ENCODE data around the gene ZBTB8OS. TPM values are rescaled to one million over a fixed set of nuclear protein-coding genes. Genes with fewer than 3 reads are reported as not detected.
"Not testable (repeated sequence)": the region's sequence is repeated elsewhere in the genome, so short reads cannot be mapped to it uniquely, and the experiment has no call there.

ZBTB8OS gene
- polyA plus RNA-seq, 1 experiment, result 21.1 TPM

DNA sequence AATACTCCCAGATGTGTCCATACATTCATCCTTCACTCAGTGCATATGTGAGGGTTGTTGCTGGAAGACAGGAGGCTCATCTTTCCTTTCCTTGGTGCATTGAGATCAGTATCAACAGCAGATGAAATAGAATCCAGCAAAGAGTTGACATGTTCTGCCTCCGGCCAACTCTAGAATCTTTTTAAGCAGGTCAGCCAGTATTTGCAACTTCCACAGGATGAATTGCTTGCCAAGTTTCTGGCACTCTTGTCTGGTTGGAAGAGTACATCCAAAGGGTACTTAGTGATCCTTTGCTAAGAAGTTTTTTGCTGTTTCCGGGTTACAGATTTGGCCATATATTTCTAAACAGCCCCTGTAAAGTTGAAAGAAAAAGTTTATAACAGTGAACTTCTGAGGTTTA, 31.2 kb upstream of the ZBTB8OS start:
- Histone ChIP-seq H3K27me3 (ENCODE audit: control insufficient read depth, insufficient read depth, low read length) (no peaks in the 10 kb centered on the region), H3K4me3 (ENCODE audit: low read depth, low read length) (no peak overlapping the region), H3K36me3 (ENCODE audit: control insufficient read depth, insufficient read depth, low read length) (peaks cover 5% of the 10 kb centered on the region)
- no peak for DNase-seq (ENCODE audit: low read depth)
- TF ChIP-seq, protein P1, sequence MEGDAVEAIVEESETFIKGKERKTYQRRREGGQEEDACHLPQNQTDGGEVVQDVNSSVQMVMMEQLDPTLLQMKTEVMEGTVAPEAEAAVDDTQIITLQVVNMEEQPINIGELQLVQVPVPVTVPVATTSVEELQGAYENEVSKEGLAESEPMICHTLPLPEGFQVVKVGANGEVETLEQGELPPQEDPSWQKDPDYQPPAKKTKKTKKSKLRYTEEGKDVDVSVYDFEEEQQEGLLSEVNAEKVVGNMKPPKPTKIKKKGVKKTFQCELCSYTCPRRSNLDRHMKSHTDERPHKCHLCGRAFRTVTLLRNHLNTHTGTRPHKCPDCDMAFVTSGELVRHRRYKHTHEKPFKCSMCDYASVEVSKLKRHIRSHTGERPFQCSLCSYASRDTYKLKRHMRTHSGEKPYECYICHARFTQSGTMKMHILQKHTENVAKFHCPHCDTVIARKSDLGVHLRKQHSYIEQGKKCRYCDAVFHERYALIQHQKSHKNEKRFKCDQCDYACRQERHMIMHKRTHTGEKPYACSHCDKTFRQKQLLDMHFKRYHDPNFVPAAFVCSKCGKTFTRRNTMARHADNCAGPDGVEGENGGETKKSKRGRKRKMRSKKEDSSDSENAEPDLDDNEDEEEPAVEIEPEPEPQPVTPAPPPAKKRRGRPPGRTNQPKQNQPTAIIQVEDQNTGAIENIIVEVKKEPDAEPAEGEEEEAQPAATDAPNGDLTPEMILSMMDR (IDR thresholded peaks at IDR 0.05; ENCODE audit: insufficient read depth, low read depth, low read length), result no peak
- ChIA-PET CTCF (no interaction called here), POLR2A (no interaction called here)

DNA sequence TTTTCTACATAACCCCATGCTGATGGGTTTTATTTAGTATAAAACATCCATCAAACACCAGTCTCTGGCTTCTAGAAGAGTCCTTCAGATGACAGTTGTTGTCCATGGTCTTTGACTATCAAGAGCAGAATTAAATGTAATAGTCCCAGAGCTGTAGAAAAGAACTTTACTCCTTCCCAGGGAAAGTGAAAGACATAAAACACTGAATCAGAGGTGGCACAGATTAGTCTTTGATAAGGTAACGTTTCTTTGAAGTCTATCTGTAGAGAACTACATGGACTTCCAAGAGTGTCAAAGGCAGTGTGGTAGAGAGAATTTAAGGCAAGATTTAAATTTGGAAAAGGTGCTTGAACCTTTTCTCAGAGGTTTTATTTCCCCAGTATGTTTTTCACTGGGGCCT, 30.3 kb upstream of the ZBTB8OS start:
- POLR2A ChIA-PET, result no interaction called here
- H3K27me3 ChIP-seq (ENCODE audit: control insufficient read depth, insufficient read depth, low read length), result no peaks in the 10 kb centered on the region
- DNase-seq (ENCODE audit: low read depth), result no peak
- CTCF ChIA-PET, result no interaction called here
- H3K4me3 ChIP-seq (ENCODE audit: low read depth, low read length), result no peak overlapping the region
- H3K36me3 ChIP-seq (ENCODE audit: control insufficient read depth, insufficient read depth, low read length), result peaks cover 7% of the 10 kb centered on the region
- TF ChIP-seq, protein P1 (IDR thresholded peaks at IDR 0.05; ENCODE audit: insufficient read depth, low read depth, low read length), result no peak

DNA sequence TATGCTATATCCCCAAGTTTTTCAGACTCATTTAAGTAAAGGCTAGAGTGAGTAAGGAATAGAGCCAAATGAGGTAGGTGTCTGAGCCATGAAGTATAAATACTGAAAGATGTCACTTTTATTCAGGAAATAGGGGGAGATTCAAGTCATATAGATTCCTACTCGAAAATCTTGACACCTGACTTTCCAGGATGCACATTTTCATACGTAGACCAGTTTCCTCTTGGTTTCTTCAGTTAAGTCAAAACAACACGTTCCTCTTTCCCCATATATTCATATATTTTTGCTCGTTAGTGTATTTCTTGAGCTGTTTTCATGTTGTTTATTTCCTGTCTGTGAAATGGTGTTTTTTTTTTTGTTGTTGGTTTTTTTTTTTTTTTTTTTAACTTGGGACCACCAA, 29.6 kb upstream of the ZBTB8OS start:
- H3K4me3 ChIP-seq (ENCODE audit: low read depth, low read length); DNase-seq (ENCODE audit: low read depth); H3K27me3 ChIP-seq (ENCODE audit: control insufficient read depth, insufficient read depth, low read length); H3K36me3 ChIP-seq (ENCODE audit: control insufficient read depth, insufficient read depth, low read length); POLR2A ChIA-PET: not testable (repeated sequence)
- CTCF ChIA-PET, result interaction anchor here (1.5 kb wide), 1 partner anchor 27 kb away, joined by 4 read pairs; no protein-coding TSS in a partner anchor

DNA sequence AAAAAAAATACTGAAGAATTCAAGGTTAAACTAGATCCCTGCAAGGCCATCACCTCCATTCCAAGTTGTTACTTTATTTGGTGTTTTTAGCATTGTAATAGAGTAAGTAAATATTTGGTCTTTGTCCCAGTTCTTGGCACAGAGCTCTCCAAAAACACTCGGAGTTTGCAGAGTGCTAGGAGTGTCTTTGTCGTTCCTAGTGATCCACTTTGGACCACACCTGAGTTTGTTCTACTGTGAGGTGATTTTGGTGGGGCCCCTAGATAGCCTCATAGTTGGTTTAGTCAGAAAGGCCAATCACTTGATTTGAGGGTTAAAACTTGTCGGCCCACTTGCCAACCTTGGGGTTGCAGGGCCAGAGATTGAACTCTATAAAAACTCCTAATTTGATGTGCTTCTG, 26.6 kb upstream of the ZBTB8OS start:
- POLR2A ChIA-PET, result interaction anchor here (0.6 kb wide), 1 partner anchor 115 kb away, joined by 3 read pairs; no protein-coding TSS in a partner anchor
- DNase-seq (ENCODE audit: low read depth), result no peak
- CTCF ChIA-PET, result interaction anchor here (1.2 kb wide), 1 partner anchor 11 kb away, joined by 4 read pairs; no protein-coding TSS in a partner anchor
- Histone ChIP-seq H3K36me3 (ENCODE audit: control insufficient read depth, insufficient read depth, low read length) (peaks cover 14% of the 10 kb centered on the region), H3K27me3 (ENCODE audit: control insufficient read depth, insufficient read depth, low read length) (no peaks in the 10 kb centered on the region), H3K4me3 (ENCODE audit: low read depth, low read length) (no peak overlapping the region)
- TF ChIP-seq, protein P1 (IDR thresholded peaks at IDR 0.05; ENCODE audit: insufficient read depth, low read depth, low read length), result no peak

DNA sequence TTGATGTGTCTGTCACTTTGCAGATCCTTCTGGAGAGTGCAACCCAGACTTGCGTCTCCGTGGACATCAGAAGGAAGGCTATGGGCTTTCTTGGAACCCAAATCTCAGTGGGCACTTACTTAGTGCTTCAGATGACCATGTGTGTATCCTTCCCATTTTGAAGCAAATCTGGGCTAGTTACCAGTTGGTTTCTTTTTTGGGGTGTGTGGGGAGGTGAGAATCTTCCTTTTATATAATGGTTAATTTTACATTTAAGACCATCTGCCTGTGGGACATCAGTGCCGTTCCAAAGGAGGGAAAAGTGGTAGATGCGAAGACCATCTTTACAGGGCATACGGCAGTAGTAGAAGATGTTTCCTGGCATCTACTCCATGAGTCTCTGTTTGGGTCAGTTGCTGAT, 18.4 kb upstream of the ZBTB8OS start:
- H3K4me3 ChIP-seq (ENCODE audit: low read depth, low read length); H3K27me3 ChIP-seq (ENCODE audit: control insufficient read depth, insufficient read depth, low read length); POLR2A ChIA-PET; H3K36me3 ChIP-seq (ENCODE audit: control insufficient read depth, insufficient read depth, low read length); CTCF ChIA-PET; DNase-seq (ENCODE audit: low read depth): not testable (repeated sequence)

DNA sequence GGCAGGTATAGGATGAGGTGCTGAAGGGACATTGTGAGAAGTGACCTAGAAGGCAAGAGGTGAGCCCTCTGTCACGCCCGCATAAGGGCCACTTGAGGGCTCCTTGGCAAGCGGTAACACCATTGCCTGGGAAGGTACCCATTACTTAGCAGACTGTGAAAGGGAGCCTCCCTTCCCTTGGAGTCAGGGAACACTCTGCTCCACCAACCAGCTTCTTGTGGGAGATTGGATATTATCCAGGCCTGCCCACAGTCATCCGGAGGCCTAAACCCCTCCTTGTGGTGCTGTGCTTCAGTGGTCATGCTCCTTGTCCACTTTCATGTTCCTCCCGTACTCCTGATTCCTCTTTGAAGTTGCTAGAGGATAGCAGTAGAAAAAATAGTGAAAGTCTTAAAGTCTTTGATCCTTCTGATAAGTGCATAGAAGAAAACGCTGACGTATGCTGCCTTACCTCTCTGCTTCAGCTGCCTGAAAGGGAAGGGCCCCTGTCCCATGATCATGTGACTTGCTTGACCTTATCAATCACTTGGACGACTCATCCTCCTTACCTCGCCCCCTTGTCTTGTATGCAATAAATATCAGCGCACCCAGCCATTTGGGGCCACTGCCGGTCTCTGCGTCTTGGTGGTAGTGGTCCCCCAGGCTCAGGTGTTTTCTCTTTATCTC, 16.7 kb upstream of the ZBTB8OS start:
- TF ChIP-seq, protein P1 (IDR thresholded peaks at IDR 0.05; ENCODE audit: insufficient read depth, low read depth, low read length), result no peak
- CTCF ChIA-PET, result no interaction called here
- no peak for DNase-seq (ENCODE audit: low read depth)
- POLR2A ChIA-PET, result no interaction called here
- H3K4me3 ChIP-seq (ENCODE audit: low read depth, low read length), result no peak overlapping the region
- no peaks in the 10 kb centered on the region for H3K27me3 ChIP-seq (ENCODE audit: control insufficient read depth, insufficient read depth, low read length)
- H3K36me3 ChIP-seq (ENCODE audit: control insufficient read depth, insufficient read depth, low read length), result peaks cover 6% of the 10 kb centered on the region

Measured in BJ (cell line).